Smooth muscle cell (in vitro differentiated cells): ENCODE data around the gene MYD88. TPM values are rescaled to one million over a fixed set of nuclear protein-coding genes. Genes with fewer than 3 reads are reported as not detected.

Source experiments
- DNase-seq: peaks from one replicate; lab custom pipeline; 2025; ENCODE audit not compliant: unreplicated experiment; lab: John Stamatoyannopoulos, UW
- H2AFZ ChIP-seq: fragments of 200-600 bp; sonication (generic); 2 replicates; pipeline ENCODE4 v1.6.0; 2016; ENCODE audit warnings: antibody characterized with exemption, low read depth, mild to moderate bottlenecking
- H3F3A ChIP-seq: fragments of 200-600 bp; sonication (generic); 2 replicates; pipeline ENCODE4 v1.6.0; 2017; ENCODE audit warnings: antibody characterized with exemption, low read depth
- H3K27ac ChIP-seq: fragments of 200-600 bp; sonication (generic); 2 replicates; pipeline ENCODE4 v1.5.1; 2016; ENCODE audit warnings: low read depth, mild to moderate bottlenecking
- H3K27me3 ChIP-seq: fragments of 200-600 bp; sonication (generic); 2 replicates; pipeline ENCODE4 v1.6.1; 2016; ENCODE audit warnings: low read depth, mild to moderate bottlenecking
- H3K36me3 ChIP-seq: fragments of 200-600 bp; sonication (generic); 2 replicates; pipeline ENCODE4 v1.5.1; 2016; ENCODE audit warnings: low read depth
- H3K4me1 ChIP-seq: fragments of 200-600 bp; sonication (generic); 2 replicates; pipeline ENCODE4 v1.5.1; 2016; ENCODE audit warnings: low read depth
- H3K4me2 ChIP-seq: fragments of 200-600 bp; sonication (generic); 2 replicates; pipeline ENCODE4 v1.6.0; 2016; ENCODE audit warnings: mild to moderate bottlenecking
- H3K4me3 ChIP-seq: fragments of 200-600 bp; sonication (generic); 2 replicates; pipeline ENCODE4 v1.5.1; 2016; ENCODE audit warnings: mild to moderate bottlenecking
- H3K79me2 ChIP-seq: fragments of 200-600 bp; sonication (generic); 2 replicates; pipeline ENCODE4 v1.6.0; 2016; ENCODE audit warnings: low read depth, mild to moderate bottlenecking
- H3K9ac ChIP-seq: fragments of 200-600 bp; sonication (generic); 2 replicates; pipeline ENCODE4 v1.6.0; 2016; ENCODE audit warnings: low read depth
- H3K9me3 ChIP-seq: fragments of 200-600 bp; sonication (generic); replicated peaks from 2 replicates; pipeline ENCODE4 v1.5.1; 2016; ENCODE audit warnings: low read depth
- H4K20me1 ChIP-seq: fragments of 200-600 bp; sonication (generic); 2 replicates; pipeline ENCODE4 v1.6.0; 2016; ENCODE audit warnings: low read depth
- CTCF ChIP-seq: fragments of 200-600 bp; sonication (generic); IDR thresholded peaks from 2 replicates; pipeline ENCODE4 v1.5.1; 2017; ENCODE audit warnings: borderline replicate concordance, mild to moderate bottlenecking, antibody characterized with exemption; ENCODE audit not compliant: insufficient read depth, poor library complexity, severe bottlenecking
- whole genome bisulfite sequencing: methylation state at CpG from one replicate; pipeline ENCODE4 v1.1.7; 2016; ENCODE audit warnings: low lambda C conversion rate; 5-methylcytosine and 5-hydroxymethylcytosine counted together
- polyA plus RNA-seq: library from polyadenylated mRNA; unstranded; fragments of >200 nt; fragmentation: Nextera tagmentation; extraction: Ambion mirVana; gene quantifications from 2 replicates; pipeline ENCODE4 v1.2.1, GENCODE V29; 2016
- total RNA-seq: library from RNA; depleted of rRNA; stranded (reverse); fragments of >200 nt; gene quantifications from 2 replicates; pipeline ENCODE4 v1.2.3, GENCODE V29; 2014

MYD88 gene
- total and polyA plus RNA-seq, 2 experiments from 2014 or later: 14.1 to 37.5 TPM

DNA sequence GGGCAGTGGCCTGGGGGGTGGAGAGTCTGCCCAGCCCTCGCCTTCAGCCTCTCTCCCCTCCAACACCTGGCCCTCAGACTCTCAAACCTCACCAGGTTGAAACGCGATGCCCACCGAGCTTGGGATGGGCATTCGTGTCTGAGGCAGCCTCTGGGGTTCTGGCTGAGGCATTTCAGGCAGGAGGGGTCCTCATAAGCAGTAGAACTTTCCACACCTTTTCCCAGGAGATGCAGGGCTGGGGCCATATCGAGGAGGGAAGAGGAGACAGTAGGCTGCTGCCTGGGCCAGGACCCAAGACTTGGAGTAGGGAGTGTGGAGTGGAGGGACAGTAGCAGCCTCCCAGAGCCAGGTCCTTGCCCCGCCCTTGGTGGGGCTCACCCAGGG lies 26.1 kb upstream of the MYD88 start:
- H3K27me3 ChIP-seq: no peaks in the 10 kb centered on the region
- 87% methylated on average over 7 of the region's 7 CpGs for WGBS
- no peaks in the 10 kb centered on the region for H4K20me1 ChIP-seq
- DNase-seq: no peak
- no peak overlapping the region for H3K4me3 ChIP-seq
- no peaks in the 10 kb centered on the region for H3K36me3 ChIP-seq
- no peaks in the 10 kb centered on the region for H3K9me3 ChIP-seq
- no peak overlapping the region for H3K9ac ChIP-seq
- no peaks in the 10 kb centered on the region for H3K4me1 ChIP-seq
- no peak overlapping the region for H3K27ac ChIP-seq
- no peaks in the 10 kb centered on the region for H3F3A ChIP-seq
- no peak for TF ChIP-seq CTCF
- H2AFZ ChIP-seq: no peak overlapping the region
- H3K4me2 ChIP-seq: no peak overlapping the region
- no peaks in the 10 kb centered on the region for H3K79me2 ChIP-seq

DNA sequence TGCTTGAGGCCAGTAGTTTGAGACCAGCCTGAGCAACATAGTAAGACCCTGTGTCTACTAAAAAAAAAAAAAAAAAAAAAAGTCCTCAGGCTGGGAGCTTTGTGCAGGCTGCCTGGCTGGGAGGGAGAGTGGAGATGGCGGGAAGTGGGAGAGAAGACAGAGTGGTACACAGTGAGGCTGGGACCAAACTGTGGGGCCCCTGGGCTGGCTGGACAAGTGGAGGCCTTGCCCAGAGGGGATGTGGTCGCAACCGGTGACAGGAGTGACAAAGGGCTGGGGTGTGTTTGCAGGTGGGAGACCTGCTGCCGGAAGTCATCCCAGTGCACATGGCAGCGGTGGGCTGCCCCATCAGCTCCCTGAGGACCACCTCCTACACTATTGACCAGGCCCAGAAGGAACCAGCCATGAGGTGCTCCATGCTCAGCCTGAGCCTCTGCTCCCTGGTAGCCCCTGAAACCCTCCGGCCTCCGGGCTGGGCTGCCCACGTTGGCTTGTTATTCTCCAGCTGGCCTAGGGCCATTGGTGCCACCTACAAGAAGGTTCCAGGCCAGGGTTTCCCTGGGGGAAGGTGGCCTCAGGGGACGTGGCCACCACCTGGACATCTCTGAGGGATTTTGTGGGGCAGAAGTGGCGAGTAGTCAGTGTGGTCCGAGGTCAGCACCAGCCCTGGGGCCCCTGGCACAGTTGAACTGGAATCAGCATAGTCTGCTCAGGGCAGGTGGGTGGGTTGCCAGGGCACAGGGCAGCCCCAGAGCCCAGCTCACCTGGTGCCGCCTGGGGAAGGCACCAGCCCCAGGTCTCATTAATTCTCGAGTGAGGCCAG lies 24.2 kb upstream of the MYD88 start:
- Histone ChIP-seq H3K9ac (no peak overlapping the region), H3F3A (no peaks in the 10 kb centered on the region), H3K9me3 (no peaks in the 10 kb centered on the region), H3K27ac (no peak overlapping the region), H3K4me1 (no peaks in the 10 kb centered on the region), H3K4me2 (no peak overlapping the region), H3K79me2 (no peaks in the 10 kb centered on the region), H3K4me3 (no peak overlapping the region), H4K20me1 (no peaks in the 10 kb centered on the region), H2AFZ (no peak overlapping the region), H3K27me3 (no peaks in the 10 kb centered on the region), H3K36me3 (no peaks in the 10 kb centered on the region)
- no peak for DNase-seq
- no peak for TF ChIP-seq CTCF
- WGBS: 88% methylated on average over 13 of the region's 13 CpGs

DNA sequence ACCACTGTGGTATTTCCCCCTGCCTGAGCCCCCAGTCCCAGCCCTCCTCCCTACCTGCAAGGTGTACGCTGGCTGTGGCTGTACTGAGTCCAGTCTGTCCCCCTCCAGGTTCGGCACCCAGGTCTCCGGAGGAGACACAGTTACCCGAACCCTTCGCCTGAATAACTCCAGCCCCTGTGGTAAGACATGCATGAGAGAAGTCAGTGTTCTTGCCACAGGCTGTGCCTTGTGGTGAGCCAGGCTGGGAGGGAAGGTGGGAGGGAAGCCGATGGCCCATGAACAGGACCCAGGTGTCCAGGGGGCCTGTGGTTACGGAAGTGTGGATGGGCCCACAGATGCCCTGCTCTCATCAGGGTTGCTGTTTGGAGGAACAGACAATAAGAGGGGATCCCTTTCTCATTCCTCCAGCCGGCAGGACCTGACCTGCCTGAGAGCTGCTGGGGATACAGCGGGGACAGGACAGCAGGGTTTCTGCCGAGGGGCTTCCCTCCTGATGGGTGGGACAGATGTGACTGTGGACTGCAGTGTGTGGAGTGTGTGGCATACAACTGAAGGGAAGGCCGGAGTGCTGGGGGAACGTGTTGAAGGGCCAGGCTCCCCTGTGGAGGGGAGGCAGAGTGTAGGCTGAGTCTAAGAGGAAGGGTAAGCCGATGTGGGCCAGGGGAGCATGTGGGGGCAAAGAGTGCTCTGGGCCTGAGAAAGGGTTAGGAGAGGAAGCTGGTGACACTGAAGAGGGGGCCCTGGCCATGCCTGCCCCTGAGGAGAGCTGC lies 23.4 kb upstream of the MYD88 start:
- Histone ChIP-seq H3K4me3 (no peak overlapping the region), H3K27me3 (no peaks in the 10 kb centered on the region), H3F3A (no peaks in the 10 kb centered on the region), H2AFZ (no peak overlapping the region), H3K4me2 (no peak overlapping the region), H3K36me3 (no peaks in the 10 kb centered on the region), H4K20me1 (no peaks in the 10 kb centered on the region), H3K27ac (no peak overlapping the region), H3K9me3 (no peaks in the 10 kb centered on the region), H3K79me2 (no peaks in the 10 kb centered on the region), H3K9ac (no peak overlapping the region), H3K4me1 (no peaks in the 10 kb centered on the region)
- no peak for DNase-seq
- TF ChIP-seq CTCF: no peak
- 93% methylated on average over 13 of the region's 13 CpGs for WGBS
